Activated CD4-positive, alpha-beta memory T cell treated with anti-CD3 and anti-CD28 coated beads, Interleukin-2, amount 10 ng/mL, durations not matched to agents 7 days and 5 days (primary cell): ENCODE data around the gene KCNJ16. TPM values are rescaled to one million over a fixed set of nuclear protein-coding genes. Genes with fewer than 3 reads are reported as not detected.

Experiments used
- CTCF ChIA-PET: fragments of 350-600 bp; sonication (Branson Sonifier 250); formaldehyde crosslinking; loops from one replicate; lab custom pipeline; 2021; ENCODE audit warnings: antibody characterized with exemption, inconsistent platforms; lab: Charles Lee
- POLR2A ChIA-PET: fragments of 350-600 bp; sonication (Branson Sonifier 250); formaldehyde crosslinking; loops from one replicate; lab custom pipeline; 2021; ENCODE audit warnings: antibody characterized with exemption; lab: Charles Lee
- DNase-seq: peaks from one replicate; pipeline ENCODE4 v3.0.0-alpha.2; 2020
- H3K27ac Mint-ChIP-seq: one replicate; pipeline ENCODE4 v1.8.0; 2021; ENCODE audit warnings: mild to moderate bottlenecking, mixed read lengths
- H3K27me3 Mint-ChIP-seq: one replicate; pipeline ENCODE4 v1.8.0; 2021; ENCODE audit warnings: mixed read lengths
- H3K36me3 Mint-ChIP-seq: one replicate; pipeline ENCODE4 v1.8.0; 2021; ENCODE audit warnings: low read depth, mixed read lengths
- H3K4me1 Mint-ChIP-seq: one replicate; pipeline ENCODE4 v1.8.0; 2021; ENCODE audit warnings: mixed read lengths
- H3K4me3 Mint-ChIP-seq: one replicate; pipeline ENCODE4 v1.8.0; 2021; ENCODE audit warnings: mild to moderate bottlenecking, mixed read lengths
- H3K9me3 Mint-ChIP-seq: one replicate; pipeline ENCODE4 v1.8.0; 2021; ENCODE audit warnings: mixed read lengths
- total RNA-seq, 2 experiments: library from RNA; stranded (reverse); gene quantifications; one replicate each; pipeline ENCODE4 v1.2.3, GENCODE V29; 2021

The KCNJ16 gene
- total RNA-seq, 2 experiments from 2014 or later, result not detected

GRCh38 chr17:70091696-70092095, 16.7 kb downstream of the KCNJ16 start:
- Mint-ChIP-seq H3K27me3 (no peaks in the 10 kb centered on the region), H3K4me3 (no peak overlapping the region), H3K4me1 (peaks cover 6% of the 10 kb centered on the region), H3K9me3 (no peaks in the 10 kb centered on the region), H3K36me3 (no peaks in the 10 kb centered on the region), H3K27ac (no peak overlapping the region)
- CTCF ChIA-PET, result no interaction called here
- no peak for DNase-seq
- POLR2A ChIA-PET, result no interaction called here

- H3K4me3 Mint-ChIP-seq, result no peak overlapping the region
These were observed 18.1 kb downstream of the KCNJ16 start for GRCh38 chr17:70093163-70093562.

GRCh38 chr17:70095455-70095854, 20.4 kb downstream of the KCNJ16 start:
- DNase-seq, result no peak
- Mint-ChIP-seq H3K4me3 (no peak overlapping the region), H3K27ac (no peak overlapping the region), H3K4me1 (peaks cover 6% of the 10 kb centered on the region), H3K36me3 (no peaks in the 10 kb centered on the region), H3K27me3 (peaks cover 8% of the 10 kb centered on the region), H3K9me3 (no peaks in the 10 kb centered on the region)
- ChIA-PET POLR2A (no interaction called here), CTCF (no interaction called here)

More at GRCh38 chr17:70093163-70093562, 18.1 kb downstream of the KCNJ16 start:
- H3K27me3 Mint-ChIP-seq, result no peaks in the 10 kb centered on the region
- DNase-seq, result no peak
- H3K9me3 Mint-ChIP-seq, result no peaks in the 10 kb centered on the region
- CTCF ChIA-PET, result no interaction called here
- H3K36me3 Mint-ChIP-seq, result no peaks in the 10 kb centered on the region
- POLR2A ChIA-PET, result no interaction called here
- H3K27ac Mint-ChIP-seq, result no peak overlapping the region
- peaks cover 6% of the 10 kb centered on the region for H3K4me1 Mint-ChIP-seq

GRCh38 chr17:70096861-70097260, 21.8 kb downstream of the KCNJ16 start:
- H3K27me3 Mint-ChIP-seq, result peaks cover 8% of the 10 kb centered on the region
- DNase-seq, result no peak
- ChIA-PET CTCF (no interaction called here), POLR2A (no interaction called here)
- no peak overlapping the region for H3K27ac Mint-ChIP-seq
- H3K4me1 Mint-ChIP-seq, result no peaks in the 10 kb centered on the region
- no peak overlapping the region for H3K4me3 Mint-ChIP-seq
- H3K36me3 Mint-ChIP-seq, result no peaks in the 10 kb centered on the region
- H3K9me3 Mint-ChIP-seq, result no peaks in the 10 kb centered on the region

- Mint-ChIP-seq H3K36me3 (no peaks in the 10 kb centered on the region), H3K4me3 (no peak overlapping the region), H3K27ac (no peak overlapping the region), H3K27me3 (peaks cover 8% of the 10 kb centered on the region), H3K4me1 (no peaks in the 10 kb centered on the region), H3K9me3 (no peaks in the 10 kb centered on the region)
- CTCF ChIA-PET, result no interaction called here
- DNase-seq, result no peak
- POLR2A ChIA-PET, result no interaction called here
These were observed 23.0 kb downstream of the KCNJ16 start for GRCh38 chr17:70098030-70098429.

GRCh38 chr17:70099294-70099693, 24.3 kb downstream of the KCNJ16 start:
- Mint-ChIP-seq H3K27ac (no peak overlapping the region), H3K9me3 (no peaks in the 10 kb centered on the region), H3K4me1 (no peaks in the 10 kb centered on the region), H3K4me3 (no peak overlapping the region), H3K27me3 (peaks cover 8% of the 10 kb centered on the region), H3K36me3 (no peaks in the 10 kb centered on the region)
- DNase-seq, result no peak
- ChIA-PET CTCF (no interaction called here), POLR2A (no interaction called here)

- Mint-ChIP-seq H3K9me3 (no peaks in the 10 kb centered on the region), H3K4me1 (no peaks in the 10 kb centered on the region), H3K36me3 (no peaks in the 10 kb centered on the region), H3K27ac (no peak overlapping the region), H3K4me3 (no peak overlapping the region), H3K27me3 (peaks cover 8% of the 10 kb centered on the region)
- ChIA-PET CTCF (no interaction called here), POLR2A (no interaction called here)
- DNase-seq, result no peak
These were observed 24.9 kb downstream of the KCNJ16 start for GRCh38 chr17:70099884-70100283.

GRCh38 chr17:70100983-70101382, 26.0 kb downstream of the KCNJ16 start:
- Mint-ChIP-seq H3K27ac (no peak overlapping the region), H3K9me3 (no peaks in the 10 kb centered on the region), H3K27me3 (peaks cover 8% of the 10 kb centered on the region), H3K36me3 (no peaks in the 10 kb centered on the region), H3K4me3 (no peak overlapping the region), H3K4me1 (no peaks in the 10 kb centered on the region)
- no peak for DNase-seq
- ChIA-PET CTCF (no interaction called here), POLR2A (no interaction called here)

GRCh38 chr17:70102531-70102930, 27.5 kb downstream of the KCNJ16 start:
- H3K36me3 Mint-ChIP-seq, result no peaks in the 10 kb centered on the region
- ChIA-PET CTCF (no interaction called here), POLR2A (no interaction called here)
- no peaks in the 10 kb centered on the region for H3K4me1 Mint-ChIP-seq
- peaks cover 8% of the 10 kb centered on the region for H3K27me3 Mint-ChIP-seq
- no peak overlapping the region for H3K27ac Mint-ChIP-seq
- H3K9me3 Mint-ChIP-seq, result no peaks in the 10 kb centered on the region
- no peak for DNase-seq
- H3K4me3 Mint-ChIP-seq, result no peak overlapping the region

GRCh38 chr17:70104791-70105523, 29.9 kb downstream of the KCNJ16 start:
- ChIA-PET CTCF (no interaction called here), POLR2A (no interaction called here)
- Mint-ChIP-seq H3K27ac (no peak overlapping the region), H3K9me3 (no peaks in the 10 kb centered on the region), H3K27me3 (no peaks in the 10 kb centered on the region), H3K4me1 (no peaks in the 10 kb centered on the region), H3K36me3 (no peaks in the 10 kb centered on the region), H3K4me3 (no peak overlapping the region)
- DNase-seq, result no peak

GRCh38 chr17:70105641-70106040, 30.6 kb downstream of the KCNJ16 start:
- Mint-ChIP-seq H3K36me3 (no peaks in the 10 kb centered on the region), H3K27me3 (no peaks in the 10 kb centered on the region), H3K27ac (no peak overlapping the region), H3K9me3 (no peaks in the 10 kb centered on the region), H3K4me3 (no peak overlapping the region), H3K4me1 (no peaks in the 10 kb centered on the region)
- DNase-seq, result no peak
- ChIA-PET POLR2A (no interaction called here), CTCF (no interaction called here)

GRCh38 chr17:70106551-70106950, 31.5 kb downstream of the KCNJ16 start:
- Mint-ChIP-seq H3K27me3 (no peaks in the 10 kb centered on the region), H3K9me3 (no peaks in the 10 kb centered on the region), H3K4me3 (no peak overlapping the region), H3K36me3 (no peaks in the 10 kb centered on the region), H3K27ac (no peak overlapping the region), H3K4me1 (no peaks in the 10 kb centered on the region)
- ChIA-PET POLR2A (no interaction called here), CTCF (no interaction called here)
- no peak for DNase-seq

- Mint-ChIP-seq H3K4me1 (no peaks in the 10 kb centered on the region), H3K27ac (no peak overlapping the region), H3K4me3 (no peak overlapping the region), H3K36me3 (no peaks in the 10 kb centered on the region), H3K9me3 (no peaks in the 10 kb centered on the region), H3K27me3 (no peaks in the 10 kb centered on the region)
- ChIA-PET CTCF (no interaction called here), POLR2A (no interaction called here)
- DNase-seq, result no peak
These were observed 32.4 kb downstream of the KCNJ16 start for GRCh38 chr17:70107441-70107840.

- POLR2A ChIA-PET, result no interaction called here
- Mint-ChIP-seq H3K27me3 (no peaks in the 10 kb centered on the region), H3K27ac (no peak overlapping the region), H3K36me3 (no peaks in the 10 kb centered on the region), H3K9me3 (no peaks in the 10 kb centered on the region), H3K4me3 (no peak overlapping the region), H3K4me1 (no peaks in the 10 kb centered on the region)
- CTCF ChIA-PET, result no interaction called here
- no peak for DNase-seq
These were observed 33.0 kb downstream of the KCNJ16 start for GRCh38 chr17:70107904-70108565.
